HG03460 (cell line): ENCODE results near the gene ADGRD1.
"Not testable (repeated sequence)": the region's sequence is repeated elsewhere in the genome, so short reads cannot be mapped to it uniquely, and the experiment has no call there.

Source experiments
- ATAC-seq: cut with Tn5 transposase; IDR thresholded peaks from one replicate; pipeline ENCODE4 v1.9.1; 2021; ENCODE audit not compliant: unreplicated experiment

ADGRD1 gene

GRCh38 chr12:130937063-130937462 lies 16.6 kb upstream of the ADGRD1 start:
- ATAC-seq = no peak

GRCh38 chr12:130937546-130937945 lies 16.2 kb upstream of the ADGRD1 start:
- ATAC-seq = not testable (repeated sequence)

- no peak for ATAC-seq
Measured at GRCh38 chr12:130938186-130938585, 15.5 kb upstream of the ADGRD1 start.

- no peak for ATAC-seq
Measured at GRCh38 chr12:130944878-130945277, 8.8 kb upstream of the ADGRD1 start.

GRCh38 chr12:130945786-130946492 lies 7.8 kb upstream of the ADGRD1 start:
- ATAC-seq = no peak

GRCh38 chr12:130947028-130947613 lies 6.6 kb upstream of the ADGRD1 start:
- no peak for ATAC-seq

GRCh38 chr12:130948136-130948535 lies 5.6 kb upstream of the ADGRD1 start:
- no peak for ATAC-seq

GRCh38 chr12:130948751-130949150 lies 5.0 kb upstream of the ADGRD1 start:
- no peak for ATAC-seq

- ATAC-seq = no peak
Measured at GRCh38 chr12:130949806-130950205, 3.9 kb upstream of the ADGRD1 start.

GRCh38 chr12:130951636-130952035 lies 2.1 kb upstream of the ADGRD1 start:
- no peak for ATAC-seq

- ATAC-seq = no peak
Measured at GRCh38 chr12:130952171-130952954, 1.3 kb upstream of the ADGRD1 start.

- ATAC-seq = no peak
Measured at GRCh38 chr12:130954544-130954831, 781 bp downstream of the ADGRD1 start.

GRCh38 chr12:130955238-130955816 lies 1.6 kb downstream of the ADGRD1 start:
- no peak for ATAC-seq

- no peak for ATAC-seq
Measured at GRCh38 chr12:130956009-130956408, 2.3 kb downstream of the ADGRD1 start.

- no peak for ATAC-seq
Measured at GRCh38 chr12:130956456-130957303, 3.0 kb downstream of the ADGRD1 start.

- ATAC-seq = no peak
Measured at GRCh38 chr12:130957304-130957621, 3.6 kb downstream of the ADGRD1 start.

GRCh38 chr12:130958557-130959140 lies 4.9 kb downstream of the ADGRD1 start:
- no peak for ATAC-seq

GRCh38 chr12:130959632-130960031 lies 5.9 kb downstream of the ADGRD1 start:
- no peak for ATAC-seq

GRCh38 chr12:130960058-130960457 lies 6.4 kb downstream of the ADGRD1 start:
- ATAC-seq = no peak

GRCh38 chr12:130960787-130961186 lies 7.1 kb downstream of the ADGRD1 start:
- no peak for ATAC-seq
